Right renal cortex interstitium (tissue), 3 donors: ENCODE measurements around the gene MICALL2. TPM values are rescaled to one million over a fixed set of nuclear protein-coding genes. Genes with fewer than 3 reads are reported as not detected.
A peak's percentile ranks its signal among the peaks of the same experiment; 100 is the strongest.

Experiments used
- DNase-seq, 3 donors: peaks; one replicate each; pipeline ENCODE4 v3.0.0-alpha.2; 2013; ENCODE audit warnings: low read depth in 3 of 3, low spot score in 2 of 3
- polyA plus RNA-seq, 3 donors: library from polyadenylated mRNA; unstranded; fragments of 120-200 nt; gene quantifications; one replicate each; pipeline ENCODE4 v1.2.1, GENCODE V29; 2013; ENCODE audit not compliant: insufficient read length in 3 of 3

Gene MICALL2
- polyA plus RNA-seq, 3 donors, result 5.4 to 6.6 (median 5.8) TPM

DNA sequence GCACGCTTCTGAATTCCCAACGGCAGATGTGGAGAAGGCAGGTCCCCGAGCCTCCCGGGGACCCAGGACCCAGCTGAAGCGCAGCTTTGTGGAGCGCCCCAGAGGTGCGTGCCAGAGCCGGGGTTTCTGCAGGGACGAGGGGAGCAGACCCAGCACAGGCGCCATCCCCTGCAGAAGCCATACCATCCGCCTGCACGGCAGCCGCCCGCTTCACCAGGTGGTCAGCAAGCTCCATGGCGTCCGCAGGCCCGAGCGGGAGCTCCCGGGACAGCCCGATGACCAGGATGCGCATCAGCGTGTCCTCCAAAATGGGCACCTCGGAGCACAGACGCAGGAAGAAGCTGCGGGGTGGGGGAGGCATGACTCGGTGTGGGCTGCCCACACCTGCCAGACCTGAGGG is 34.3 kb upstream of the MICALL2 start:
- no peak for DNase-seq

DNA sequence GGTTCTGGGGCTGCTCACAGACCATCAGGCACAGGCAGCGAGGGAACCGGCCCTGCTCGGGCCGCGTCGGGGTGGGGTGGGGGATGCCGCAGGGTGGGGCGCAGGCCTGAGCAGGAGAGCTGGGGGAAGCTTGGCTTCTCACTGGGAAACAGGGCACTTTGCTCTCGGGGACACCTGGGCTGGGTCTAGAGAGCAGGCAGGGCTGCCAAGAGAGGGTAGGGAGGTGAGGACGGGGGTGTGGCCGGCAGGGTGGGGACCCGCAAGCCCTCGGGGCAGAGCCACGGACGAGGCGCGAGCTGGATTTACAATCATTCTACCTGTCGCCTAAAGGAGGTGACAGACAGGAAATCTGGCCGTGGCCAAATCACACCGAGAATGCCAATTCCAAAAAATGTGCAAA is 33.9 kb upstream of the MICALL2 start:
- no peak for DNase-seq

DNA sequence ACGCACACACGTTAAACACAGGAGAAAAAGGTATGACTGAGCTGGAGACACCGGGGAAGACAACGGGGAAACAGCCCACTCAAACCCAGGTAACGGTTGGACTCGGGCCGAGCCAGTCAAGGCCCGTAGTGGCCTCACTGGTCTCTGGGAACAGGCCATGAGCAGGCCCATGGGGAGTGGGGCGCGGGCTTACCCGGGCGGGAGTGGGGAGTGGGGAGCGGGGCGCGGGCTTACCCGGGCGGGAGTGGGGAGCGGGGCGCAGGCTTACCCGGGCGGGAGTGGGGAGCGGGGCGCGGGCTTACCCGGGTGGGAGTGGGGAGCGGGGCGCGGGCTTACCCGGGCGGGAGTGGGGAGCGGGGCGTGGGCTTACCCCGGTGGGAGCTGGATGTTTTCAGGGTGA is 33.4 kb upstream of the MICALL2 start:
- no peak for DNase-seq

DNA sequence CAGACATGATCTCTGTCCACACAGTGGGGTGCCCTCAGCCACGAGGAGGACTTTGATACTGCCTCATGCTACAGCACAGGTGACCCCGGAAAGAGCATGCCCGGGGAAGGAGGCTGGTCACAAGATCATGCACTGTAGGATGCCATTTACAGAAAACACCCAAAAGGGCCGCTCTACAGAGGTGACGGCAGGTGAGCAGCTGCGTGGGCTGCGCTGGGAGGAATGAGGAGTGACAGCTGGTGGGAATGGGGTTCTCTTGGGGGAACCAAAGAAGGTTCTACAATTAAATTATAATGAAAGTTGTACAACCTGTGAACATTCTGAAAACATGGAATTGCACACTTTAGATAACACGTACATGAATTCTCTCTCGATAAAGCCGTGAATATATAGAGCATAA is 33.0 kb upstream of the MICALL2 start:
- no peak for DNase-seq

DNA sequence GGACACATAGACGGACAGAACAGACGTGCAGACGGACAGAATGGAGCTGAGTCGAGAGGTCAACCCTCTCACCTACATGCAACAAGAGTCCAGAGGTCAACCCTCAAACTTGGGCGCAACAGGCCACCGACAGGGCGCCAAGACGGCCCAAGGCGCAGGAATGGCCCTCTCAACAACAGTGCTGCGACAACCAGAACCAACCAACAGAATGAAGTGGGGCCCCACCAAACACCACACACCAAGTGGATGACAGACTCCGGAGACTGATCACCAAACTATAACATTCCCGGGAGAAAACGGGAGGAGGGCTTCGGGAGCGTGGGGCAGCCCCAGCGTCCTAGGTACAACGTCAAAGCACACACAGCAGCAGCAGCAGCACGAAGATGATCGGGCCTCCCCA is 31.6 kb upstream of the MICALL2 start:
- no peak for DNase-seq

DNA sequence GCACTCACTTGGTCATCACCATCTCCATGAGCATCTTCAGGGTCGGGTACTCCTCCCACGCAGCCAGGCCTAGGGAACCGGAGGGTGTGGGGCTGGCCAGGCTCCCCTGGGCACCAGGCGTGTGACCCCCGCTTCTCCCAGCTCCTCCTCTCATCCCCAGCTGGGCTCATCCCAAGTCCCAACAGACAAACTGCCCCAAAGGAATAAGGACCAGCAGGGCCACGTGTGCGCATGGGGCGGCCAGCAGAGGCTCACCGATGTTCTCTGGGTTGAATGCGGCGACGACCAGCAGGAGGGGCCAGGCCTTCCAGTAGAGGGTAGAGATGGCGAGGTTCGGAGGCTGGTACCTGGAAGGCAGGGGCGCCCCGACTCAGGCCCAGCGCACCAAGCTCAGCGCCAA is 30.1 kb upstream of the MICALL2 start:
- no peak for DNase-seq

DNA sequence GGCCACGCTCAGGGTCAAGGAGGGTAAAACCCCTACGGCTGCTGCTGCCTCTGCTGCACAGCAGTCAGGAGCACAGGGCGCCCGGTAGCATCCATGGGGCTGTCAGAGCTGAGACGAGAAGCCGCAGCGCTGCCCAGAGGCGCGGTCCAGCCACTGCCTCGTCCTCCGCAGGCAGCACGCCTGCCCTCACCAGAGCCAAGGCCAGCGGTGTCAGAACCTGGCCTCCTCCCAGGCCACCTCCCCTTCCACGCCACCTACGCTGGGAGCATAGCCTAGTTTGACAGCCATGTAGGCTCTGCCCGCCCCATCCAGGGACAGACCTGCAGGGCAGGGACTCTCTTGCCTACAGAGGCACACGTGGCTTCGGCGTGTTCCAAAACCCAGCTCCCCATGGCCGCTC is 28.7 kb upstream of the MICALL2 start:
- DNase-seq, result no peak

DNA sequence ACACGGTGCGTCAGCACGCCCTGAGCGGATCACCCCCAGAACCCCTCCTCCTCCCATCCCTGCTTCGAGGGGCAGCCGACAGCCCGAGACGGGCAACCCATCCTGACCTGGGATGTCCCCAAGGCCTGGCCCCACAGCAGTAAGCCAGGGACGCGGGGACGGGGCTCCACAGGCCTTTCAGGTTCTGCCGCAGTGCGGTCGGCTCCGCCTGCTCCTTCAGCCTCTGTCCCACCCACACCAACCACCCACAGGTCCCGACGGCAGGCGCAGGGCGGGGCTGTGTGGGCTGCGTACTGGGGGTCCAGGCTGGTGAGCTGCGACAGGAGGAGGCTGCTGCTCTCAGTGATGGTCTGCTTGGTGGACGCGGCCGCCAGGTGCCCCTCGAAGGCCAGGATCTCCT is 28.2 kb upstream of the MICALL2 start:
- DNase-seq, result no peak

DNA sequence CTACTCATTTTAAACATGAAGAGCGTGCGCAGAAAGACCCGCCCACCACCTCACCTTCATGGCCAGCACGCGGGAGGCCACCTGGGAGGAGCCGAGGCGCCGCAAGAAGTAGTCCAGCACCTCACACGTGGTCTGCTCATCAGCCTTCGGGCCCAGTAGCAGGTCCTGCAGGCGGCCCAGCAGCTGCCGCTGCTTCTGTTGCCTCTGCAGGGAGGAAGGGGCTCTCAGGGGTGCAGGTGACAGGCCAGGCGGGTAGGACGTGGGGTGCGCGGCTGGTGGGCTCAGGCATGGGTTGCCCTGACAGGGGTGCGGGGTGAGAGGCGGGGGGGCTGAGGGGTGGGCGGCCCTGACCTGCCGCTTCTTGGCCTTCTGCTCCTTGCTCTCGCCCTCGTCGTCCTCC is 27.3 kb upstream of the MICALL2 start:
- no peak for DNase-seq

DNA sequence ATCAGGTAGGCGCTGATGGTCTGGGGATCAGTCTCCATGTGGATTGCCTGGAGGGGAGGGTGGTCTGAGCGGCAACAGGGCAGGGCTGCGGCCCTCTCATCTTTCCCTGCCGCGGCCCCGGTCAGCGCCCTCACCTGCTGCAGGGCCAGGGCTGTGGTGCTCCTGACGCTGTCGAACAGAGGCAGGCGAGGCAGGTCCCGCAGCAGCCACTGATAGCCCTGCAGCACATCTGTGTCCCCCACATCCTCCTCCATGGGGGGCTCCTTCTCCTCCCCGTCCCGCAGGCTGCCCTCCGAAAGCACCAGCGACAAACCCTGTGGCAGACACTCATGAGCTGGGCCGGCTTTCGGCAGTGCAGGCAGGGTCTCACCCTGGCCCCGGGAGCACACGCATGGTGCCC is 25.9 kb upstream of the MICALL2 start:
- DNase-seq, result no peak

DNA sequence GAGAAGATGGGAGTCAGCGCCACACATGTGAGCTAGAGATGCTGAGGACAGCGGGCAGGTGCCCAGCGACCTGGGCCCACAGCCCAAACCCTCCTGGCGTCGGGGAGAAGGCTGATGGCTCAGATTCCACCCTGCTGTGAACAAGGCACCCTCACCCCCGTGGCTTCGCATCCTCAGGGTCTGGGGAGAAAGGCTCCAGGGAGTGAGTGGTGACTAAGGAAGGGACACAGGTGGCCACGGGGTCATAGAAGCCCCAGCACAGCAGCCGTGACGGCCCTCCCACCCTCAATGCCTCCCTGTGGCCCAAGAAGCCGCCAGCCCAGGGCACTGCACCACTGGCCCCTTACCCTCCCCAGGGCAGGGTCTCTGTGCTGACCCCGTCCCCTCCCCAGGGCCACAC is 25.3 kb upstream of the MICALL2 start:
- no peak for DNase-seq

DNA sequence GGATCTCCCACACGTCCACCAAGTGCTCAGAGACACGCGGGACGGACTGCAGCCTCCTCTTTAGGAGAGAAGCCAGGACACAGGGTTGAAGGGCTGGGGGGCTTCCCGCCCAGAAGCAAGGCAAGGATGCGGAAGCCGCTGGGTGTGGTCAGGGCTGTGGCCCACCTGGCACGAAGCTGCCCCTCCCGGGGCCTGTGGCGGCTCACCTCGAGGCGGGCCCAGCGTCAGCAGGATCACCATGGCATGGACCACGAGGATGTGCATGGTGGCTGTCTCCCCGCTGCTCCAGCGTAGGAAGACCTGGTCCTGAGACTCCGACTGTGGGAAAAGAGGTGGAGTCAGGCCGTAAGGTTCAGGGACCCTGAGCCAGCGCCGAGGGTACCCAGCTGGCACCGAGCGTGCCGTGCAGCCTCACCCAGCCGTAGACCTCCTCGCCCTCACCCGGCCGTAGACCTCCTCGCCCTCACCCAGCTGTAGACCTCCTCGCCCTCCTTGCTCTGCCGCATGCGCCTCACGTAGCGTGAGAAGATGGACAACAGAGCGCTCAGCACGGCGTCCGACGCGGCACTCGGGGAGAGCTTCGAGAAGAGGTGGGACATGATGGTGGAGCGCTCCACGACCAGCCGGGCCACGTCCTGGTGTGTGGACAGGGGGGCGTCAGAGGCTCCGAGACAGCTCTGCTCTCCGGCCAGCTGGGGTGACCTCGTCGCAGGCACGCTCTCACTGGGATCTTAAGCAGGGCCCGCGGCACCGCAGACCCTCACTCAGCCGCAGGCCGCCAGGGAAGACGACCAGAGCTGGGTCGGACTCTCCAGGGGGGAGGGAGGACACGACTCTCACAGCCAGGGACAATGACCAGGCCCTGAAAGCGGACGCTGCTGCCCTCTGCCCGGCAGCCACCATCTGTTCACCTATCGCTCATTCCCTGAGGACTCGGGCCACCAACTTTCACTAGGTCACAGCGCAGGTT is 24.6 kb upstream of the MICALL2 start:
- DNase-seq, result no peak

DNA sequence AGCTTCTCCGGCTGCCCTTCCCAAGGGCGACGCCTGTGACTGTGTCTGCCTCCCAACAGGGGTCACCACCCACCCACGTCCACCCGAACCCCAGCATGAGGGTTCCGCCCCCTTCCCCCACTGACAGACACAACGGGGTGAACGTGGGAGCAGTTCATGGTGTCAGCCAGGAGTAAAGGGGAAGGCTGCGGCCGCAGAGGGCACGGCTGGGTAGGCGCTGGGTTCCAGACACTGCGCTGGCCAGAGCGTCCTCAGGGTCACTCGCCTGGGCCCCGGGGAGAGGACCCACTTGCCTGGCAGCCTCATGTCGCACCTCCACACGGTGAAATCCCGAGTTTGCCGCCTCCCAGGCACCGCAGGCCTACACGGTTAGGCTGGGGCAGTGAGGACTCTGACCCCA is 23.8 kb upstream of the MICALL2 start:
- DNase-seq, result no peak

DNA sequence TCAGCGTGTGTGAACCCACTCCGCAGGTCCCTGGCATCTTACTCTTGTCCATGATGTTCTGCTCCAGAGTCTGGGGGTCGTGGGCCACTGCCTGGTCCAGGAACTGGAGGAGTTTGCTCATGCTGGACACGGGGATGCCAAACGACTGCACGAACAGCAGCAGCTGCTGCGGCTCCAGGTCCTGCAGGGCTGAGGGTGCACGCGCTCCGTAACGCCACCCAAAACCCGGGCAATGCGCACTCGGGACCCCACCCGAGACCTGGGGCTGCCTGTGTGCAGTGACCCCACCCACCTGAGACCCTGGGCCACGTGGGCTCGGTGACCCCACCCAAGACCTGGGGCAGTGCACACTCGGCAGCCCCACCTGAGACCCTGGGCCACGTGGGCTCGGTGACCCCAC is 22.0 kb upstream of the MICALL2 start:
- no peak for DNase-seq

DNA sequence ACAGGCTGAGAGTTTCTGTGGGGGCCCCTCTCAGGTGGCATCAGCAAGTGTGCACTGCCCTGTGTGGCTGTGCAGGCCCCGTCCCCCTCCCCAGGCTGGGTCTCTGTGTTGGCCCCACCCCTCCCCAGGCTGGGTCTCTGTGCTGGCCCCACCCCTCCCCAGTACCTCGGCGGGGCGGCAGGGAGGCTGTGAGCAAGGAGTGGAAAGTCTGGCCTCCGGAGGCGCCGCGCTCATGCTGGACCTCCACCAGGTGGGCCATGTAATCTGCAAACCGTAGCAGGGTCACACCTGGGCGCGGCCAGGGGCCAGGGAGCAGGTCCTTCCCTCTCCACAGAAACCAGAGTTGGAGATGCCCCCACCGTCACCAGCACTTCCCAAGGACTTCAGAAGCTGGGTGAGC is 21.4 kb upstream of the MICALL2 start:
- no peak for DNase-seq

DNA sequence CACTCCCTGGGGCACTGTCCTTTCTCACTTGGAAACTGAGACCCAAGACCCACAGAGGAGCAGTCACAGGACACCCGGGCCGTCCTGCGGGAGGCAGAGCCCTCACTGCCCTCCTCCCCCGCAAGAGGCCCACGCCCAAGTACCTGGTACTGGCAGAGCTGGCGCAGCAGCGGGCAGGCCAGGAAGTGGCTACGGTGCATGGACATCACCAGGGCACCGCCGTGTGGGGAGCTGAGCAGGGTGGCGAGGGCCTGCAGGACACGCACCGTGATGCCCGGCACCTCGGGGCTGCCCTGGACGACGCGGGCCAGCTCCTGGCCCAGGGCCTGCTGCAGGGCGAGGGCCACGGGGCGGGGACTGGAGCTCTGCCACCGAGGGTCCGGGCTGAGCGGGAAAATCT is 20.0 kb upstream of the MICALL2 start:
- no peak for DNase-seq

DNA sequence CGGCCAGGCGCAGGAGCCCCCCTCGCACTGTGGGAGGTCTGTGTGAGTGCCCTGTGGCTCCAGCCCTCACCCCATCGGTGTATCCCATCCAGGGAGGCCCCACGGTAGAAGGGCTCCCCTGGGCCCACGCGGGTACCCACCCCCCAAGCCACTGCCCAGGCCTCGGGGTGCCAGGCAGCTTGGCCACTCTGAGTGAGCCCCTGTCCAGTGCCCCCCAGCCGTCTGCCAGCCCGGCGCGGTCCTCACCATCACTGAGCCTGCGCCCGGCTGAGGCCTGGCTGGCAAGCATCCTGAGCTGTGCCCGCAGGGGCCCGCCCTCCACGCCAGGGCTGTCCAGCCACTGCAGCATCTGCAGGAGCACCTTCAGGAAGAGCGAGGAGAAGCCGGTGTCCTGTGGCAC is 19.2 kb upstream of the MICALL2 start:
- DNase-seq, result no peak

DNA sequence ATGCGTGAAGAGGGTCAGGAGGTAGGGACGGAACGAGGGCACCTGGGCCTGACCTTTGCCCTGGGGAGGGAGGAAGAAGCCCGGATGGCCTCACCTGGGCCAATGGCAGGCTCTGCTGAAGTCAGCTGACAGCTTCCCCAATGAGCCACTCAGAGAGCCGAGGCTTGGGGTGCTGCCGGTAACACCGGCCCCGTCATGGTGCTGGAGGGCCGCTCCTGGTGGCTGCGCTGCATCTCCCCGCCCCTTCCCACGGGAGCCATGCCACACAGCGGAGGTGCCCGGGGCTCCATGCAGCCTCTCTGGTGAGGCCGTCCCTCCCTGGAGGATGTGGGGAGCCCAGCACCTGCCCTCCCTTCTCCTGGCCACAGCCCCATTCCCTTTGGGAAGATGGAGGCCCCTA is 17.6 kb upstream of the MICALL2 start:
- no peak for DNase-seq

DNA sequence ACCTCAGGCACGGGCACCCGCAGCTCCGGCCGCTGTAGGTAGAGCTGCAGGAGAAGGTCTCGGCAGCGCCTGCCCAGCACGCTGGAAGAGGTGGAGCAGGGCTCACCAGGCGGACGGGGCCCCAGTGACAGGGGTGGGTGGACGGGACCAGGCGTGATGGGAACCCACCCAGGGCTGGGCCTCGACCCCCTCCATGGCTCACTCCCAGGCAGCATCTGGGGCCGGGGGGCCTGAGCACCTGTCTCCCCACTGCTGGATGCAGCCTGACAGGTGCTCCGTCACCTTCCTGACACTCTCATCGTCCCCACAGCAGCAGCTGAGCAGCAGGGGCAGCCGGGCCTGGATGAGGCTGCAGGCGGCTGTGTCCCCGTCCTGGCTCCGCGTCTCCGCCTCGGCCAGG is 16.7 kb upstream of the MICALL2 start:
- no peak for DNase-seq

DNA sequence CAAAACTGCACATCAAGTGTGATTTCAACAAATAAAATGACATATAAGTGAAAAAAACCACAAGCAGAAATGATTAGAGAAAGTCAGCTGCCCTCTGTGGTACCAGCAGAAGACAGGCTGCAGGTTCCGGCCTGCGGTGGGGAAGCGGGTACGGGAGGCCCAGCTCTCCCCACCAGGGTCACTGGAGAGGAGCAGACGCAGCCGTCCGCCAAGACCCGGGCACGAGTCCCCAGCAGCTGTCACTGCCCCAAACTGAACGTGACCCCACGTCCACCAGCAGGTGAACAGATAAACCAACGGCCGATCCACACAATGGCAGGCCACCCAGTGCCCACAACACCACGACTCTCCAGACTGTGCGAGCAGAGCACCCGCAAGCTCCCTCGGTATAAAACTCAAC is 16.1 kb upstream of the MICALL2 start:
- DNase-seq, result no peak

DNA sequence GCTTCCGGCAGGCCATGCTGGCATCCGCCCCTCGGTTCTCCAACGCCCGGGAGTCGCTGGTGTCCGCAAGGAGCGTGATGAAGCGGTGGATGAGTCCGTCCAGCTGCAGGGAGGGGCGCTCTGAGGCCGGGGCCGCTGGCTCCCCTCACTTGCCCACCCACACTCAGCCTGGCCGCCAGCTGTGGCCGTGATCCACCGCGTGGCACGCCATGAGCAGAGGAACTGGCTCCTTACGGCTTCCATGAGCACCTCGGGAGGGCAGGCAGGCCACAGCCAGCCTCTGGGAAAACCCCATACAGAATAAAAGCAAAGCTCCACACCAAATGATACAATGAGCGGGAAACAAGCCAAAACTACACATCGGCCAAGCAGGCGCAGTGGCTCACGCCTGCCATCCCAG is 15.5 kb upstream of the MICALL2 start:
- DNase-seq, result no peak

DNA sequence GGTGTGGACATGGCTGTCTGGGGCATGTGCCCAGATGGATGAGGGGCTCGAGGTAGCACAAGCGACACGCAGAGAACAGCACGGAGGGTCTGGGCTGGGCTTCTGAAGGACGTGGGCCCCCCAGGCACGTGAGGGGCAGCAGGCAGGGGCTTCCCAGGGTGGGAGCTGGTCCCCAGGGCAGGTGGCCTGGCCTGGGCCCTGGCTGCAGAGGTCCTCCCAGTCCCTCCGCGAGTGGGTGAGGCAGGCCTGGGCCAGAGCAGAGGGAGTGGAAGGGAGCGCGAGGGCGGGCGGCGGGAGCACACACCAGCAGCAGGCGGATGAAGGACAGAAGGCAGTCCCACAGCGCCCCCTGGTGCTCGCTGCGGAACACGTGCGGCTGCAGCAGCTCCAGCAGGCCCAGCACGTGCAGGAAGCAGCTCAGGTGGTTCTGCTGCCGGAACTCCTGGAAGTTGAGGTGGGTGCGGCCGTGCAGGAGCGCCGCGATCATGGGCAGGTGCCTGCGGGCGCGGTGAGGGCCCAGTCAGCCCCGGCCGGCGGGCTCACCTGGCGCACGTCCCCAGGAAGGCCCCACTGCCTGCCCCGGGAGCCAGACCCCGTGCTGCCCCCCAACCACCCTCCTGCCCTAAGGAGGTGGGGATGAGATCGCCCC is 14.7 kb upstream of the MICALL2 start:
- peak in 2 of 3 donors; percentile 62 to 78 for DNase-seq
